Activated naive CD8-positive, alpha-beta T cell treated with anti-CD3 and anti-CD28 coated beads, Interleukin-2, amount 50 U/mL, for 24 hours (primary cell): ENCODE data around the gene A2M.

Experiments used
- ATAC-seq: fragments of 150-1000 bp; cut with Tn5 transposase; one replicate; pipeline ENCODE4 v1.10.0; 2021
- DNase-seq: peaks from one replicate; pipeline ENCODE4 v3.0.0; 2021
- H3K27ac Mint-ChIP-seq: one replicate; pipeline ENCODE4 v1.8.0; 2021; ENCODE audit warnings: mild to moderate bottlenecking, mixed read lengths
- H3K27me3 Mint-ChIP-seq: one replicate; pipeline ENCODE4 v1.8.0; 2021; ENCODE audit warnings: mixed read lengths
- H3K36me3 Mint-ChIP-seq: one replicate; pipeline ENCODE4 v1.8.0; 2021; ENCODE audit warnings: low read depth, mixed read lengths
- H3K4me1 Mint-ChIP-seq: one replicate; pipeline ENCODE4 v1.8.0; 2021; ENCODE audit warnings: mixed read lengths
- H3K4me3 Mint-ChIP-seq: one replicate; pipeline ENCODE4 v1.8.0; 2021; ENCODE audit warnings: mild to moderate bottlenecking, moderate library complexity, mixed read lengths
- H3K9me3 Mint-ChIP-seq: one replicate; pipeline ENCODE4 v1.8.0; 2021; ENCODE audit warnings: mixed read lengths

A2M gene

GRCh38 chr12:9132008-9132535 is 16.4 kb upstream of the A2M start:
- ATAC-seq = no peak

GRCh38 chr12:9130244-9130643 is 14.5 kb upstream of the A2M start:
- Mint-ChIP-seq H3K27ac (no peak overlapping the region), H3K4me3 (no peak overlapping the region), H3K9me3 (peaks cover 11% of the 10 kb centered on the region), H3K4me1 (no peaks in the 10 kb centered on the region), H3K36me3 (peaks cover 2% of the 10 kb centered on the region), H3K27me3 (no peaks in the 10 kb centered on the region)
- ATAC-seq (no peak), DNase-seq (no peak)

More at GRCh38 chr12:9132008-9132535, 16.4 kb upstream of the A2M start:
- Mint-ChIP-seq H3K27ac (no peak overlapping the region), H3K36me3 (peaks cover 2% of the 10 kb centered on the region), H3K9me3 (peaks cover 11% of the 10 kb centered on the region), H3K4me3 (no peak overlapping the region), H3K4me1 (no peaks in the 10 kb centered on the region), H3K27me3 (no peaks in the 10 kb centered on the region)
- DNase-seq = no peak

- H3K36me3 Mint-ChIP-seq = peaks cover 2% of the 10 kb centered on the region
- ATAC-seq (no peak), DNase-seq (no peak)
- no peak overlapping the region for H3K4me3 Mint-ChIP-seq
- peaks cover 11% of the 10 kb centered on the region for H3K9me3 Mint-ChIP-seq
- H3K27me3 Mint-ChIP-seq = no peaks in the 10 kb centered on the region
- H3K4me1 Mint-ChIP-seq = no peaks in the 10 kb centered on the region
- H3K27ac Mint-ChIP-seq = no peak overlapping the region
Measured at GRCh38 chr12:9127936-9128663, 12.4 kb upstream of the A2M start.

GRCh38 chr12:9127484-9127883 is 11.8 kb upstream of the A2M start:
- H3K36me3 Mint-ChIP-seq = peaks cover 2% of the 10 kb centered on the region
- H3K4me3 Mint-ChIP-seq = no peak overlapping the region
- H3K4me1 Mint-ChIP-seq = no peaks in the 10 kb centered on the region
- H3K27me3 Mint-ChIP-seq = no peaks in the 10 kb centered on the region
- ATAC-seq = no peak
- DNase-seq = no peak
- peaks cover 11% of the 10 kb centered on the region for H3K9me3 Mint-ChIP-seq
- H3K27ac Mint-ChIP-seq = no peak overlapping the region

- no peak for ATAC-seq
Measured at GRCh38 chr12:9124383-9125031, 8.8 kb upstream of the A2M start.

GRCh38 chr12:9123781-9124382 is 8.2 kb upstream of the A2M start:
- Mint-ChIP-seq H3K36me3 (peaks cover 2% of the 10 kb centered on the region), H3K27me3 (no peaks in the 10 kb centered on the region), H3K27ac (no peak overlapping the region), H3K9me3 (no peaks in the 10 kb centered on the region), H3K4me1 (no peaks in the 10 kb centered on the region), H3K4me3 (no peak overlapping the region)
- ATAC-seq (no peak), DNase-seq (no peak)

More at GRCh38 chr12:9124383-9125031, 8.8 kb upstream of the A2M start:
- no peak overlapping the region for H3K4me3 Mint-ChIP-seq
- H3K36me3 Mint-ChIP-seq = peaks cover 2% of the 10 kb centered on the region
- H3K9me3 Mint-ChIP-seq = no peaks in the 10 kb centered on the region
- no peak for DNase-seq
- no peaks in the 10 kb centered on the region for H3K4me1 Mint-ChIP-seq
- H3K27me3 Mint-ChIP-seq = no peaks in the 10 kb centered on the region
- H3K27ac Mint-ChIP-seq = no peak overlapping the region

GRCh38 chr12:9122091-9122609 is 6.4 kb upstream of the A2M start:
- H3K36me3 Mint-ChIP-seq = no peaks in the 10 kb centered on the region
- peaks cover 12% of the 10 kb centered on the region for H3K4me1 Mint-ChIP-seq
- H3K4me3 Mint-ChIP-seq = no peak overlapping the region
- no peaks in the 10 kb centered on the region for H3K9me3 Mint-ChIP-seq
- no peak for DNase-seq
- ATAC-seq = no peak
- H3K27ac Mint-ChIP-seq = no peak overlapping the region
- H3K27me3 Mint-ChIP-seq = no peaks in the 10 kb centered on the region

- Mint-ChIP-seq H3K36me3 (no peaks in the 10 kb centered on the region), H3K9me3 (no peaks in the 10 kb centered on the region)
- no peak for ATAC-seq
Measured at GRCh38 chr12:9120487-9121184, 4.9 kb upstream of the A2M start.

GRCh38 chr12:9118158-9118557 is 2.4 kb upstream of the A2M start:
- ATAC-seq = peak; percentile 88
- H3K9me3 Mint-ChIP-seq = no peaks in the 10 kb centered on the region
- H3K36me3 Mint-ChIP-seq = no peaks in the 10 kb centered on the region
- H3K27ac Mint-ChIP-seq = no peak overlapping the region
- H3K27me3 Mint-ChIP-seq = no peaks in the 10 kb centered on the region
- H3K4me3 Mint-ChIP-seq = no peak overlapping the region
- peaks cover 29% of the 10 kb centered on the region for H3K4me1 Mint-ChIP-seq
- DNase-seq = no peak

More at GRCh38 chr12:9120487-9121184, 4.9 kb upstream of the A2M start:
- Mint-ChIP-seq H3K27me3 (no peaks in the 10 kb centered on the region), H3K4me3 (no peak overlapping the region), H3K27ac (no peak overlapping the region), H3K4me1 (peaks cover 24% of the 10 kb centered on the region)
- DNase-seq = no peak

- Mint-ChIP-seq H3K27me3 (no peaks in the 10 kb centered on the region), H3K9me3 (no peaks in the 10 kb centered on the region), H3K27ac (no peak overlapping the region), H3K4me1 (peaks cover 29% of the 10 kb centered on the region), H3K4me3 (no peak overlapping the region), H3K36me3 (no peaks in the 10 kb centered on the region)
- no peak for DNase-seq
- ATAC-seq = no peak
Measured at GRCh38 chr12:9114946-9115345, 773 bp downstream of the A2M start.

- H3K27ac Mint-ChIP-seq = no peak overlapping the region
- no peak overlapping the region for H3K4me3 Mint-ChIP-seq
- DNase-seq = no peak
- no peaks in the 10 kb centered on the region for H3K27me3 Mint-ChIP-seq
- H3K36me3 Mint-ChIP-seq = no peaks in the 10 kb centered on the region
- H3K9me3 Mint-ChIP-seq = no peaks in the 10 kb centered on the region
- ATAC-seq = no peak
- peaks cover 29% of the 10 kb centered on the region for H3K4me1 Mint-ChIP-seq
Measured at GRCh38 chr12:9113987-9114309, 1.8 kb downstream of the A2M start.

- no peaks in the 10 kb centered on the region for H3K27me3 Mint-ChIP-seq
- H3K4me1 Mint-ChIP-seq = peaks cover 26% of the 10 kb centered on the region
- ATAC-seq = no peak
- DNase-seq = no peak
- H3K36me3 Mint-ChIP-seq = no peaks in the 10 kb centered on the region
- H3K27ac Mint-ChIP-seq = no peak overlapping the region
- H3K9me3 Mint-ChIP-seq = no peaks in the 10 kb centered on the region
- no peak overlapping the region for H3K4me3 Mint-ChIP-seq
Measured at GRCh38 chr12:9113296-9113986, 2.3 kb downstream of the A2M start.

- Mint-ChIP-seq H3K27ac (no peak overlapping the region), H3K9me3 (no peaks in the 10 kb centered on the region), H3K27me3 (no peaks in the 10 kb centered on the region), H3K4me1 (peaks cover 18% of the 10 kb centered on the region), H3K4me3 (no peak overlapping the region), H3K36me3 (no peaks in the 10 kb centered on the region)
- no peak for ATAC-seq
- no peak for DNase-seq
Measured at GRCh38 chr12:9112076-9112853, 3.5 kb downstream of the A2M start.
